H1 (cell line): ENCODE measurements around the gene UTS2R. TPM values are rescaled to one million over a fixed set of nuclear protein-coding genes. Genes with fewer than 3 reads are reported as not detected.

ENCODE experiments used
- FOSL1 ChIP-seq: IDR thresholded peaks from 2 replicates; pipeline ENCODE4 v1.6.1; 2011; ENCODE audit warnings: mild to moderate bottlenecking, low read depth, low read length, moderate library complexity; ENCODE audit not compliant: insufficient read depth
- TCF12 ChIP-seq: IDR thresholded peaks from 2 replicates; pipeline ENCODE4 v1.6.1; 2011; ENCODE audit warnings: low read depth, mild to moderate bottlenecking, low read length
- polyA plus RNA-seq, 7 experiments: library from polyadenylated mRNA; depleted of rRNA in 3 of 7; stranded (reverse) in 5 of 7; unstranded in 2 of 7; fragments of >200 nt in 5 of 7; fragments of 200-250 nt in 2 of 7; gene quantifications; 1 replicate in 5 of 7; 2 replicates in 1 of 7; 4 replicates in 1 of 7; pipeline versions ENCODE4 v1.2.1 to v1.2.3, GENCODE V29; 2011 to 2013; ENCODE audit warnings: missing spikeins in 2 of 7, mixed read lengths in 2 of 7
- total RNA-seq: library from RNA; stranded (reverse); fragmentation: NEBNext Ultra II Directional; extraction: Animal tissue kit (Norgen Biotek cat#: 25700); gene quantifications from 2 replicates; pipeline ENCODE4 v1.2.1, GENCODE V29; 2021

Gene UTS2R
- total and polyA plus RNA-seq, 2 of the 8 experiments (the other 6 are each of a cell fraction or from before 2014, with no cell fraction given), result 0.27 TPM; not detected in 1

- TF ChIP-seq TCF12 (no peak), FOSL1 (no peak)
Observed at GRCh38 chr17:82342361-82343079, 29.0 kb upstream of the UTS2R start (continued).
